HUES48 (cell line): ENCODE data around the gene CHRM1.
"Not testable (repeated sequence)": the region's sequence is repeated elsewhere in the genome, so short reads cannot be mapped to it uniquely, and the experiment has no call there.

Source experiments
- H3K27ac ChIP-seq: one replicate; pipeline ENCODE4 v1.7.0; 2013; ENCODE audit warnings: low read depth, low read length, inconsistent platforms
- H3K27me3 ChIP-seq: 2 replicates; pipeline ENCODE4 v1.6.1; 2013; ENCODE audit warnings: mild to moderate bottlenecking, low read length; ENCODE audit not compliant: control insufficient read depth, insufficient read depth
- H3K36me3 ChIP-seq: 2 replicates; pipeline ENCODE4 v1.6.1; 2013; ENCODE audit warnings: low read length; ENCODE audit not compliant: control insufficient read depth, insufficient read depth
- H3K4me1 ChIP-seq: 2 replicates; pipeline ENCODE4 v1.6.1; 2013; ENCODE audit warnings: mild to moderate bottlenecking, low read length; ENCODE audit not compliant: control insufficient read depth, insufficient read depth
- H3K4me3 ChIP-seq: 2 replicates; pipeline ENCODE4 v1.5.1; 2013; ENCODE audit warnings: mild to moderate bottlenecking, low read depth, low read length
- H3K9ac ChIP-seq: 2 replicates; pipeline ENCODE4 v1.6.1; 2013; ENCODE audit warnings: mild to moderate bottlenecking, low read depth, low read length, moderate library complexity
- H3K9me3 ChIP-seq: 2 replicates; pipeline ENCODE4 v1.6.1; 2013; ENCODE audit warnings: low read length; ENCODE audit not compliant: control insufficient read depth, insufficient read depth

CHRM1 gene

GRCh38 chr11:62861564-62862192 is 59.5 kb downstream of the CHRM1 start:
- not testable (repeated sequence) for H3K9me3 ChIP-seq, H3K4me1 ChIP-seq, H3K27me3 ChIP-seq, H3K4me3 ChIP-seq, H3K9ac ChIP-seq
- H3K36me3 ChIP-seq = peaks cover 50% of the 10 kb centered on the region
- H3K27ac ChIP-seq = peak overlapping the region; percentile 73

- peaks cover 44% of the 10 kb centered on the region for H3K36me3 ChIP-seq
- no peaks in the 10 kb centered on the region for H3K27me3 ChIP-seq
- peaks cover 6% of the 10 kb centered on the region; the same call in 1 of the 2 replicates for H3K4me1 ChIP-seq
- peak overlapping the region; percentile 73 for H3K27ac ChIP-seq
- H3K9me3 ChIP-seq = no peaks in the 10 kb centered on the region
- H3K4me3 ChIP-seq = no peak overlapping the region
- H3K9ac ChIP-seq = no peak overlapping the region
These were observed 60.2 kb downstream of the CHRM1 start for GRCh38 chr11:62860835-62861563.

GRCh38 chr11:62859281-62859703 is 61.9 kb downstream of the CHRM1 start:
- Histone ChIP-seq H3K36me3 (peaks cover 42% of the 10 kb centered on the region), H3K27ac (peak overlapping the region; percentile 74)
- H3K27me3 ChIP-seq, H3K4me1 ChIP-seq, H3K4me3 ChIP-seq, H3K9ac ChIP-seq, H3K9me3 ChIP-seq: not testable (repeated sequence)
